Dedifferentiated amniotic fluid mesenchymal stem cell (primary cell): ENCODE measurements around the gene RTL9.
"Not testable (repeated sequence)": the region's sequence is repeated elsewhere in the genome, so short reads cannot be mapped to it uniquely, and the experiment has no call there.

ENCODE experiments used
- DNase-seq: peaks from one replicate; pipeline ENCODE4 v3.0.0-alpha.2; 2016; ENCODE audit errors: extremely low spot score

Gene RTL9

GRCh38 chrX:110404376-110404775, 45.7 kb downstream of the RTL9 start:
- no peak for DNase-seq

GRCh38 chrX:110406250-110406649, 47.6 kb downstream of the RTL9 start:
- DNase-seq, result not testable (repeated sequence)

- DNase-seq, result no peak
These were observed 48.2 kb downstream of the RTL9 start for GRCh38 chrX:110406822-110407221.

GRCh38 chrX:110407910-110408545, 49.4 kb downstream of the RTL9 start:
- peak; percentile 50 for DNase-seq
